ENCODE measurements around the gene TFCP2L1.
A peak's percentile ranks its signal among the peaks of the same experiment; 100 is the strongest.

The TFCP2L1 gene

DNA sequence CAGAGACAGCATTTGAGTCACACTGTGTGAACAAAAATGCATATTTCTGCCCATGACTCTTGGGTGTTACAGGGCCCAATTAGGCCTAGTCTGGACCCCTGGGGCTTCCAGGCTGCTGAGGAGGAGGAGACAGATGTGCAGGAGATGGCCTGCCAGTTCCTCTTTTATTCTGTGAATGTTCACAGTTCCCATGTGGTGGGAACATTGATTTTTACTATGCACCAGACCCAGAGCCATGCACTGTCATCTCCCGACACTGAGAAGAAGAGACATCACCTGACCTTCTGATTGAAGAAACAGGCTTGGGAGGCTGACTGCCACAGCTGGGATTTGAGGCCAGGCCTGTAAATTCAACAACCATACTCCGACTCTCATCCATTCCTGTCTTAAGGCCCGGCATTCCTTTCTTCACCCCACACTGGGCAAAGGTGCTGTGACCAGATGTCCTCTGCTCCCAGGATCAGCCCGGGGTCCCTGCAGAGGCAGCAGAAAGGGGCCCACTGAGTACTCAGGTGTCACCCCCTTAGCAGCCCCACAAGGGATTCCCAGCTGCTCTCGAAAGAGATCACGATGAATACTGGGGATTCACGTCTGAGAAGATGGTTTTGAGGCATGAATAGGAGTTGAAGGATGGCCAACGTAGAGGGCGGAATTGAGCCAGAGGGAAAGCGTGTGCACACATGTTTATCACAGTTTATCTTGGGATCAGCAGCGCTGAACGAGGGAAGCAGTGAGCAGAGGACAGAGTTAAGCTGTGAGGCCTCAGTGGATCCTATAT lies 3.6 kb upstream of the TFCP2L1 start:
- H3K4me1 Mint-ChIP-seq, result peaks cover 11% of the 10 kb centered on the region

DNA sequence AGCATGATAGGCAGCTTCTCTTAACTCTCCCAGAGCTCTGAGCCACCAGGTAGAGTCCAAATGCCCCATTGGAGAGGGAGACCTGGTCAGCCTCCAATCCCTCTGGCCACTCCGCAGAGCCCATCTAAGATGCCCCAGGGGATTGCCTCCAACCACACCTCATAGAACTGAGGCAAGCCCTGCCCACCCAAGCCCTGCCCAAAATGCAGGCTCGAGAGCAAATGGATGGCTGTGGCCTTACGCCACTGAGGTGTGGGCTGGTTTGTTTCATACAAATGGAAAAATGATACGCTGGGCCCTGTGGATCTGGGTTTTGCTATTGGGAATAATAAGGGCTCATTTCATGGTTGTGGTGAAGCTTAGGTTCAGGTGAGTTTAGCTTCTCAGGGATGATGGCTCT lies 3.0 kb upstream of the TFCP2L1 start:
- H3K9me3 Mint-ChIP-seq, result no peaks in the 10 kb centered on the region
- H3K36me3 Mint-ChIP-seq, result no peaks in the 10 kb centered on the region
- DNase-seq (ENCODE audit: low spot score in 2 of 2), result no peak
- H3K27me3 Mint-ChIP-seq, result peaks cover 9% of the 10 kb centered on the region
- H3K4me3 Mint-ChIP-seq, result no peak overlapping the region
- peaks cover 13% of the 10 kb centered on the region for H3K4me1 Mint-ChIP-seq
- ATAC-seq (ENCODE audit: low read depth), result no peak
- H3K27ac Mint-ChIP-seq, result no peak overlapping the region

More for the DNA sequence above, 3.6 kb upstream of the TFCP2L1 start:
- H3K27ac Mint-ChIP-seq, result no peak overlapping the region
- H3K36me3 Mint-ChIP-seq, result no peaks in the 10 kb centered on the region
- no peaks in the 10 kb centered on the region for H3K9me3 Mint-ChIP-seq
- peaks cover 8% of the 10 kb centered on the region for H3K27me3 Mint-ChIP-seq
- no peak overlapping the region for H3K4me3 Mint-ChIP-seq
- no peak for DNase-seq (ENCODE audit: low spot score in 2 of 2)
- no peak for ATAC-seq (ENCODE audit: low read depth)

DNA sequence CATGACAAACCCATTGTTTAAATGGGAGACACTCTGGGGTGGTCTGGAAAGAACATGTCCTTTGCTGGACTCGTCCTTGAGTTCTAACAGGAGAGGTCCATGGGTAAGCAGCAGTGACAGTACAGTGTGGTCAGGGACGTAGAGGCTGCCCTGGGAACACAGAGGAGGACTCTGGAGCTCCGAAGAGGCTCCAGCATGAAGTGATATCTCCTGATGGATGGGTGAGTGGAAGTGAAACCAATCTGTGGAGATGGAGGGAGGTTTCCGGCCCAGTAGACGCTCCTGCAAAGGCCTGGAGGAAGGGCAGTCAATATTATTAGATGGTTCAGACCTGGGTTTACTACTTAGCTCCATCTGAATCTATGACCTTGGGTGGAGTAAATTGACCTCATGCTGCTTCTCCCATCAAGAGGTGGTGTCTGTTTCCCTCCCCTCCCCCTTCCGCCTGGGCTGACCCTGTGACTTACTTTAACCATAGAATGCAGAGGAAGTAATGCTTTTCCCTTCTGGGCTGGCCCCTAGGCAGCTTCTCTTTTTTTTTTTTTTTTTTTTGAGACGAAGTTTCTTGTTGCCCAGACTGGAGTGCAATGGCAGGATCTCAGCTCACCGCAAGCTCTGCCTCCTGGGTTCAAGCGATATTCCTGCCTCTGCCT lies 2.3 kb upstream of the TFCP2L1 start:
- Mint-ChIP-seq H3K4me3 (peak overlapping the region; percentile 34), H3K4me1 (peaks cover 13% of the 10 kb centered on the region), H3K27me3 (peaks cover 9% of the 10 kb centered on the region), H3K9me3 (no peaks in the 10 kb centered on the region), H3K36me3 (no peaks in the 10 kb centered on the region), H3K27ac (peak overlapping the region; percentile 15)
- peak; percentile 43 for ATAC-seq (ENCODE audit: low read depth)
- DNase-seq (ENCODE audit: low spot score in 2 of 2), result peak in 1 of 2 donors; percentile 21

DNA sequence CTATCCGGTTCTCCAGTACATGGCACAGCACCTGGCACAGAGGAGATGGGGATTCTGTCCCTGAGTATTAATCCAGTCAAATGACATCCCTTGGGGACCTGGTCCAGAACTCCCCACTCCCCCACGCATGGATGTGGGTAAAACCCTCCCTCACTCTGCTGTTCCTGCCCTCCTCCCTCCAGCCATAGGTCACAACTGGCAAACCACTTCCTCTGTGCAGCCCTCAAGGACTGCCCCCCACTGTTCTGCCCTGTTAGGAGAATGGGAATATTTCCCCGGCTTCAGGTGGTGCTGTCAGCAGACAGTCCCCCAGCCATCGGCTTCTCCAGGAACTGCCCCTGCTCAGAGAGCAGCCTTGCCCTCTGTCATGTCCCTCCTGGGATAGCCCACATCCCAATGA lies 1.5 kb upstream of the TFCP2L1 start:
- peaks cover 9% of the 10 kb centered on the region for H3K27me3 Mint-ChIP-seq
- ATAC-seq (ENCODE audit: low read depth), result no peak
- H3K36me3 Mint-ChIP-seq, result no peaks in the 10 kb centered on the region
- no peaks in the 10 kb centered on the region for H3K9me3 Mint-ChIP-seq
- H3K27ac Mint-ChIP-seq, result no peak overlapping the region
- no peak overlapping the region for H3K4me3 Mint-ChIP-seq
- peaks cover 13% of the 10 kb centered on the region for H3K4me1 Mint-ChIP-seq
- no peak for DNase-seq (ENCODE audit: low spot score in 2 of 2)

DNA sequence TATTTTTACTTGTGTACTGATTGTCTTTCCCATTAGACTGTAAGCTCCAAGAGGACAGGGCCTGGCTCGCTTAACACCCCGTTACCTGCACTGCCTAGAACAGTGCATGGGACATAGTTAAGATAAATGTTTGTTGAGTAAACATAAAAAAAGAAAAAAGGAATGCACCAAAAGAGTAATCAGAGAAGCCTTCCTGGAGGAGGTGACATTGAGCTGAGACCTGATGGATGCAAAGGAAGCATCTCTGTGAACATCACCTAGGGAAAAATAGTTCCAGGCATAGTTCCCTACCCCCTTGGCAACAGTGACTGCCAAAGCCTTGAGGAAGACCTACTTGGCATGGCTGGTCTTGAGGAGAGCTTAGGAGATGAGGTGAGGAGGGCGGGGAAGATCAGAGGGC lies 924 bp upstream of the TFCP2L1 start:
- H3K36me3 Mint-ChIP-seq, result no peaks in the 10 kb centered on the region
- H3K9me3 Mint-ChIP-seq, result no peaks in the 10 kb centered on the region
- peaks cover 13% of the 10 kb centered on the region for H3K4me1 Mint-ChIP-seq
- no peak overlapping the region for H3K27ac Mint-ChIP-seq
- no peak overlapping the region for H3K4me3 Mint-ChIP-seq
- peaks cover 7% of the 10 kb centered on the region for H3K27me3 Mint-ChIP-seq
- ATAC-seq (ENCODE audit: low read depth) (no peak), DNase-seq (ENCODE audit: low spot score in 2 of 2) (no peak)

DNA sequence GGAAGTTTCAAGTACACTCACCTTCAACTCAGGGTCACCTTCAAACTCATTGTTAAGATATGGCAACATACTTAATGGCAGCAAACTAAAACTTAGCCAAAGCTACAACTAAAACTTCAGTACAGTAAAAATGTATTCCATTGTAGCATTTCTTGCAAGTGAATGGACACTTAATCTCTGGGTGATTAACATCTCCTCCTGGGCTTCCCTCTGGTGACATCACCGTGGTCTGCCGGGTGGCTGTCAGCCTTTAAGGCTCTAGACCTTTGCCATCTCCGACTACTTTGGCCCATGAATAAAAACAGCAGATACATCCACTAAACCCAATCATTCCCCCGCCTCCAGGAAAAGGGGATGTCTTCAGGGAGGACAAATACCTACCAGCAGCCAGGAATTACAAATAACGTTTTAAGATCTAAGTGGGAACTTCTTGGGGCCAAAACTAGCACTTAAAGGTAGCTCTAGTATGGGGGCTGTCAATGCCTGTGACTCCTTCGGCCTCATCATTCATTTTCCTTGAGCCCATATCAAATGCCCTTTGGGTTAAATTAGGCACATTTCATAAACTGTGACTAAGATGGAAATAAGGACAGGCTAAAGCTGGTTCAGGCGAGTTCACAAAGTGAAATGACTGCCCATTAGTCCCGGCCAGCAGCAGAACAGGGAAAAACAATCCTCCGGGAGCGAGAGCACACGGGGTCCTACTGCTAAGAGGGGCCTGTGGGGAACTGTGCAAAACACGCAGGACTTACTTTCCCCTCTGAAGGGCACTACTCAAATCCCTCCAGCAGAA lies 1.1 kb downstream of the TFCP2L1 start:
- peaks cover 7% of the 10 kb centered on the region for H3K27me3 Mint-ChIP-seq

DNA sequence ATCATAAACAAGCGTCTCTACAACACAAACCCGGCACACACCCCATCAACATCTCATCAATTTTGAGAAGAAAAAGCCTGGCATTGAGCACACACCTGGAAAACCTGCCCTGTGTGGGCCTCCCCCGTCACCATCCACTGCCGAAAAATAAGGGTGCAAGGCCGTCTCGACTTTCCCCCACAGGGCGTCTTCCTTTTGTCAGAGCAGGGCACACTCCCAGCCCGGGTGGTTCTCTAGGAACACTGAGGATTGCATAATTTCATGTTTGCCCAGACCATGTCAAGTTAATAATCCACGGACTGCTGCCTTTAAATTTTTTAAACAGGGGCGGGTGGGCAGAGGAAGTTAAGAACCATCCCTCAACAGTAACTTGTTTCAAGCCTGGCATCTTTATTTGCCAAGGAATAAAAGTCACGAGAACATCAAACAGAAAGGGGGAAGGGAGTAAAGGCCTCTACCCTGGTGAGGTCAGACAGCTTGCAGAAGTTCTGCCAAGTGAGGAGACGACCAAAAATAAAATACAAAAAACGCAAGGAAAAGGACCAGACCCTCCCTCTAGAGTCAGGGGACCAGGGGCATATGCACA lies 2.1 kb downstream of the TFCP2L1 start:
- ATAC-seq (ENCODE audit: low read depth), result no peak
- H3K27ac Mint-ChIP-seq, result no peak overlapping the region
- H3K4me3 Mint-ChIP-seq, result no peak overlapping the region
- no peaks in the 10 kb centered on the region for H3K9me3 Mint-ChIP-seq
- no peaks in the 10 kb centered on the region for H3K36me3 Mint-ChIP-seq
- DNase-seq (ENCODE audit: low spot score in 2 of 2), result no peak
- peaks cover 7% of the 10 kb centered on the region for H3K27me3 Mint-ChIP-seq
- H3K4me1 Mint-ChIP-seq, result peaks cover 13% of the 10 kb centered on the region

More for the DNA sequence above, 1.1 kb downstream of the TFCP2L1 start:
- H3K36me3 Mint-ChIP-seq, result no peaks in the 10 kb centered on the region
- DNase-seq (ENCODE audit: low spot score in 2 of 2) (no peak), ATAC-seq (ENCODE audit: low read depth) (no peak)
- no peaks in the 10 kb centered on the region for H3K9me3 Mint-ChIP-seq
- peak overlapping the region; percentile 24 for H3K27ac Mint-ChIP-seq
- H3K4me3 Mint-ChIP-seq, result peak overlapping the region; percentile 85
- peaks cover 13% of the 10 kb centered on the region for H3K4me1 Mint-ChIP-seq

DNA sequence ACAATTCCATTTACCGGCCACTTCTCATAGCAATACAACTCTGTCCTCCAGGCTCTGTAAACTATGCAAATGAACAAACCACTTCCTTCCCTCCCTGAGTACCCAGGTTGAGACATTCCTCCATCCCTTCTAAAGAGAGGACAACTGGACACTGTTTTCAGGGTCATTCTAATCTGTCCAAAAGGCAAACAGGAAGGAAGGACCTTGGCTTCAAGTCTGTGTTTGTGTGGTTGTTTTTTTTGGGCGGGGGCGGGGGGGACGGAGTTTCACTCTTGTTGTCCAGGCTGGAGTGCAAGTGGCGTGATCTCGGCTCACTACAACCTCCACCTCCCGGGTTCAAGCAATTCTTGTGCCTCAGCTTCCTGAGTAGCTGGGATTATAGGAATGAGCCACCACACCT lies 3.3 kb downstream of the TFCP2L1 start:
- Mint-ChIP-seq H3K36me3 (no peaks in the 10 kb centered on the region), H3K4me3 (no peak overlapping the region), H3K9me3 (no peaks in the 10 kb centered on the region), H3K27me3 (peaks cover 7% of the 10 kb centered on the region), H3K27ac (no peak overlapping the region), H3K4me1 (peaks cover 8% of the 10 kb centered on the region)
- DNase-seq (ENCODE audit: low spot score in 2 of 2) (no peak), ATAC-seq (ENCODE audit: low read depth) (no peak)

DNA sequence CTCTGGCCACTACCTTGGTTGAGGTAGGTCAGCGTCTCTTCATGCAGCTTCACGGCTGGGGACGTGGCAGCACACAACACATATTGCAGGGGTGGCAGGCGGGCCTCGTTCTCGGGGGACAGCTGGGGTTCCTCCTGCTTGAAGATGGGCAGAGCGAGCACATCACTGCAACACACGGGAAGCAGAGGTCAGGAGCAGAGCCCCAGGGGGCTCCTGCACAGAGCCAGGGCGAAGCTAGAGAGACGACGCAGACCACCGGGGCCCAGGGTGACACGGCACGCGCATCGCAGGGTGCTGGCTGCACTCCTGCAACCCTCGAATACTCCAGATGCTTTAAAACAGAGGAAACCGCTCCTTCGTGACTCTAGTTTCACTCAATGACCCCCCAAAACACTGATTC lies 3.9 kb downstream of the TFCP2L1 start:
- no peaks in the 10 kb centered on the region for H3K36me3 Mint-ChIP-seq
- H3K9me3 Mint-ChIP-seq, result no peaks in the 10 kb centered on the region
- DNase-seq (ENCODE audit: low spot score in 2 of 2) (no peak), ATAC-seq (ENCODE audit: low read depth) (no peak)
- no peak overlapping the region for H3K4me3 Mint-ChIP-seq
- H3K27ac Mint-ChIP-seq, result no peak overlapping the region
- H3K27me3 Mint-ChIP-seq, result peaks cover 7% of the 10 kb centered on the region
- H3K4me1 Mint-ChIP-seq, result peaks cover 8% of the 10 kb centered on the region

DNA sequence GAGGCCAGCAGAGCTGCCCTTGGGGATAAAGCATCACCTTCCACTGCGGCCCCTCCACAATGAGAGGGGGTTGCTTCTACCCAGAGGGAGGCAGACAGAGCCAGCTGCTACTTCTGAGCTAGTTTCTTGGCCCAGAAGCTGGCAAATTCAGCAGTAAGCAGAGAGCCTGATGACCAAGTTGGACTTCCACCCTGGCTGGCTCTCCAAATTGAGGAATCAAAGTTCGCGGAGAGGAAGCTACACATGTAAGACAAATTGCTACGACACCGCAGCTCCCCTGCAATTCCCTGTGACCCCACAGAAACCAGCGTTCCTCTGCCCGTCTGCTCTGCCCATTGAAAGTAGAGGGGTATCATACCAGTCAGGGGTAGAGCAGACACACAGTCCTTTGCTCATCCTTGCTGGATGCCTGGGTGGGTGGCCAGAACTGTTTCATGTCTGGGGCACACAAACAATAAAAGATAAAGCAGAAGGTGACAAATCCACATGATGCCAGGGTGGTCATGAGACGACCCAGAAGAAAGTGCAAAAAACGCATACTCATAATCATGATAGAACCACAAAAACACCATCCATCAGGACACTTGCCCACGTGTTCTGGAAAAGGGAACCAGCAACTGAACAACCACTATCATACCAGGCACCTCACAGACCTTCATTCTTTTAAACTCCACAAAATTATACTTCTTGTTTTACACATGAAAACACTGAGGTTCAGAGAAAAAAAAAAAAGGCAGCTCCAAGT lies 5.4 kb downstream of the TFCP2L1 start:
- H3K4me1 Mint-ChIP-seq, result peaks cover 5% of the 10 kb centered on the region
- no peak for ATAC-seq (ENCODE audit: low read depth)
- H3K27me3 Mint-ChIP-seq, result peaks cover 7% of the 10 kb centered on the region
- no peak overlapping the region for H3K27ac Mint-ChIP-seq
- H3K4me3 Mint-ChIP-seq, result no peak overlapping the region
- no peaks in the 10 kb centered on the region for H3K36me3 Mint-ChIP-seq
- DNase-seq (ENCODE audit: low spot score in 2 of 2), result no peak
- no peaks in the 10 kb centered on the region for H3K9me3 Mint-ChIP-seq

DNA sequence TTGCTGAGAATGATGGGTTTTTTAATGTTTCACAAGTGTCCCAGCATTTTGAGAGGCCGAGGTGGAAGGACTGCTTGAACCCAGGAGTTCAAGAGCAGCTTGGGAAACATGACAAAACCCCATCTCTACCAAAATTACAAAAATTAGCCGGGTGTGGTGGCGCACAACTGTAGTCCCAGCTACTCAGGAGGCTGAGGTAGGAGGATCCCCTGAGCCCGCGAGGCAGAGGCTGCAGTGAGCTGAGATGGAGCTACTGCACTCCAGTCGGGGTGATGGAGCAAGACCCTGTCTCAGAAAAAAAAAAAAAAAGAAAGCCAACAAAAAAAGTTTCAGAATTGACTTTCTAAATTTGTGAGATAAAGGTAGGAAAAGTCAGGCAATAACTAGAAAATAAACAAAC lies 8.7 kb downstream of the TFCP2L1 start:
- no peaks in the 10 kb centered on the region for H3K9me3 Mint-ChIP-seq
- H3K4me3 Mint-ChIP-seq, result no peak overlapping the region
- ATAC-seq (ENCODE audit: low read depth) (no peak), DNase-seq (ENCODE audit: low spot score in 2 of 2) (no peak)
- peaks cover 3% of the 10 kb centered on the region for H3K4me1 Mint-ChIP-seq
- no peaks in the 10 kb centered on the region for H3K36me3 Mint-ChIP-seq
- no peak overlapping the region for H3K27ac Mint-ChIP-seq
- peaks cover 1% of the 10 kb centered on the region for H3K27me3 Mint-ChIP-seq

DNA sequence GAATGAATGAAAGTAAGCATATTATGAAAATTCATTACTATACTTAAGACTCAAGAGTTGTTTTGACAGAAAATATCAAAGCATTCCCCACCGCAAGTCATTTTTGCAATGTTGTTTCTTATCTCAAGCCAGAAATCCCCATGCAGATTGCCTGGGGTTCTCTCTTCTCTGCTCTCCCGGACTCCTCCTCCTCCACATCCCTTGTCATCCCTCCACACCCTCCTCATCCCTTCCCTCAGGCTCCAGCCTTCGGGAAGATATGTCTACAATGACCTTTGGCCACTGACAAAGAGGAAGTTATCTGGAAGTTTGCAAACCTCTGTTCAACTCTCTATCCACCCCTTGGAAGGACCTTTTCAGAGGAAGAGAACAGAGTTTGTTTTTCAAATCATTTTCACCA lies 11.9 kb downstream of the TFCP2L1 start:
- Mint-ChIP-seq H3K27ac (no peak overlapping the region), H3K27me3 (peaks cover 1% of the 10 kb centered on the region), H3K9me3 (no peaks in the 10 kb centered on the region), H3K4me3 (no peak overlapping the region), H3K4me1 (peaks cover 3% of the 10 kb centered on the region), H3K36me3 (no peaks in the 10 kb centered on the region)
- ATAC-seq (ENCODE audit: low read depth) (no peak), DNase-seq (ENCODE audit: low spot score in 2 of 2) (no peak)

DNA sequence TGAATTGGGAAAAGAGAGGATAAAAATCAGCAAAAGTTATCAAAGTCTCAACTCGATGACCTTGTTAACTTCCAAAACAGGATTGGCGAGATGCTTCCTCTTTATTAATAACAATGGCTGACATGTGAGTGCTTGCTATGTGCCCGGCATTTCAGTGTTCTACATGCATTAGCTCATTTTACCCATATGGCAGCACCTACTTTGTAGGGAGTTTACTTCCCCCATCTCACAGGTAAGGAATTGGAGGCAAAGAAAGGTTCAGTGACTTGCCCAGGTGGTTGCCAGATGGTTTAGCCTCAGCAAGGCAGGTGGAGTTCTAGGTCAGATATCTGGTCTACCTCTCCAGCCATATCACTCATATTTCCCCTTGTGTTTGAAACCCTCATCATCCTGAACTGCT lies 12.4 kb downstream of the TFCP2L1 start:
- Mint-ChIP-seq H3K4me1 (peaks cover 3% of the 10 kb centered on the region), H3K4me3 (no peak overlapping the region), H3K9me3 (no peaks in the 10 kb centered on the region), H3K27me3 (peaks cover 1% of the 10 kb centered on the region), H3K27ac (no peak overlapping the region), H3K36me3 (no peaks in the 10 kb centered on the region)
- ATAC-seq (ENCODE audit: low read depth) (no peak), DNase-seq (ENCODE audit: low spot score in 2 of 2) (no peak)

Data from memory B cell (primary cell).